Measurements from ENCODE around the gene PGM1. TPM values are rescaled to one million over a fixed set of nuclear protein-coding genes. Genes with fewer than 3 reads are reported as not detected.
A peak's percentile ranks its signal among the peaks of the same experiment; 100 is the strongest.

PGM1 gene
- polyA plus RNA-seq, 1 of the 3 experiments (the other 2 are of a cell fraction): 20.7 TPM

DNA sequence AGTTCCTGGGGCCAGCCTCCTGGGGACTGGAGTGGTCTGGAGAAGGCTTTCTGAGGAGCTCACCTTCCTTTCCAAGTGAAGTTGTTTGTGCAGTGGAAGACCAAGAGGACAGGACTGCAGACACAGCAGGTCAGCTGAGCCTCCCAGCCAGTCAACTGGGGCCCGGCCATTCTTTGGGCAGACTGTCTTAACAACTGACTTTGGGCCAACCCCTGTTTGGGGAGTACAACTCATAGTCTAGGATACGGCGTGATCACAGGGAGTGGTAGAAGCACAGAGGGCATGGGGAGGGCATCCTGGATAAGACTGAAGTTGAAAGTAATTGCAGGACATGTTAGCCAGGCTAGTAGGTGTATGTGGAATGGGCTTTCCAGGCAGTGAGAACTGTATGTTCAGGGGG lies 50.3 kb downstream of the PGM1 start:
- H4K20me1 ChIP-seq (ENCODE audit: insufficient read depth): no peaks in the 10 kb centered on the region
- no peaks in the 10 kb centered on the region for H3F3A ChIP-seq (replicated peaks; ENCODE audit: insufficient read depth)
- H3K9ac ChIP-seq: no peak overlapping the region
- no peaks in the 10 kb centered on the region for H3K27me3 ChIP-seq (ENCODE audit: insufficient read depth)
- WGBS (ENCODE audit: low lambda C conversion rate): 96% methylated on average over 2 of the region's 3 CpGs
- ChIA-PET CTCF (interaction anchor here (1.1 kb wide), 1 partner anchor 68 kb away, joined by 4 read pairs; no protein-coding TSS in a partner anchor), POLR2A (no interaction called here)
- H3K79me2 ChIP-seq (ENCODE audit: insufficient read depth): no peaks in the 10 kb centered on the region
- H3K36me3 ChIP-seq (replicated peaks in 1 of 2; ENCODE audit: control insufficient read depth in 1 of 2, insufficient read depth in 2 of 2, low read length in 1 of 2): peaks cover 3 to 41% of the 10 kb centered on the region in 2 experiments
- H3K9me3 ChIP-seq: no peaks in the 10 kb centered on the region
- H3K4me1 ChIP-seq (ENCODE audit: control insufficient read depth in 1 of 2, insufficient read depth in 2 of 2, low read depth in 1 of 2, low read length in 1 of 2): peaks cover 0 to 10% of the 10 kb centered on the region in 2 experiments; a peak in 1 of 4 replicates
- no peak overlapping the region for H3K4me2 ChIP-seq
- DNase-seq: no peak
- no peak overlapping the region for H3K4me3 ChIP-seq (ENCODE audit: low read depth in 2 of 2, low read length in 1 of 2)
- H3K9me2 ChIP-seq: no peaks in the 10 kb centered on the region
- no peak overlapping the region for H2AFZ ChIP-seq (ENCODE audit: low read depth)
- no peak for TF ChIP-seq SIN3A (IDR thresholded peaks at IDR 0.05; ENCODE audit: borderline replicate concordance, low read depth, low read length)
- TF ChIP-seq MEF2A (IDR thresholded peaks at IDR 0.05; ENCODE audit: borderline replicate concordance, low read depth): no peak
- TF ChIP-seq RXRA (IDR thresholded peaks at IDR 0.05; ENCODE audit: borderline replicate concordance, low read depth): no peak
- TF ChIP-seq, protein P1, sequence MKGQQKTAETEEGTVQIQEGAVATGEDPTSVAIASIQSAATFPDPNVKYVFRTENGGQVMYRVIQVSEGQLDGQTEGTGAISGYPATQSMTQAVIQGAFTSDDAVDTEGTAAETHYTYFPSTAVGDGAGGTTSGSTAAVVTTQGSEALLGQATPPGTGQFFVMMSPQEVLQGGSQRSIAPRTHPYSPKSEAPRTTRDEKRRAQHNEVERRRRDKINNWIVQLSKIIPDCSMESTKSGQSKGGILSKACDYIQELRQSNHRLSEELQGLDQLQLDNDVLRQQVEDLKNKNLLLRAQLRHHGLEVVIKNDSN (IDR thresholded peaks at IDR 0.05; ENCODE audit: borderline replicate concordance, low read depth): no peak
- TF ChIP-seq ELF1 (IDR thresholded peaks at IDR 0.05): no peak
- no peak overlapping the region for H3K27ac ChIP-seq (ENCODE audit: low read depth in 2 of 2, low read length in 1 of 2)

DNA sequence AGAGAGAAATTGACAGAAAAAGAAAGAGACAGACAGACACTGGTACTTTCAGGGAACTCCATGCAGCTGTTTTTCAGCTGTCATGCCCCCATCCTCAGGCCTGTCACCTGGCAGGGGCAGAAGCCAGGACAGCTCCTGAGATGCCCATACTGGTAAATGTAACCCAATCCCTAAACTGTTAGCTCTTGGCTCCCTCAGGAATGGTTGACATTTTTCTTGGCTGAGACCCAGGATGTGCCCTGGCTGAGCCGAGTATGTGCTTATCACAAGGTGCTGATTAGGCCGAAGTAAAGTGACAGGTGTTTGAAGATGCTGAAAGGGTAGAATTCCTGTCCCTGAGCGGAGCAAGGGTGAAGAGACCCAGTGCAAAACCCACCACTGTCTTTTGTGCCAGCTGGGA lies 50.7 kb downstream of the PGM1 start:
- 81% methylated on average over 3 of the region's 3 CpGs for WGBS (ENCODE audit: low lambda C conversion rate)
- Histone ChIP-seq H3K9ac (no peak overlapping the region), H3K9me2 (no peaks in the 10 kb centered on the region), H3K79me2 (ENCODE audit: insufficient read depth) (no peaks in the 10 kb centered on the region), H3F3A (replicated peaks; ENCODE audit: insufficient read depth) (no peaks in the 10 kb centered on the region), H2AFZ (ENCODE audit: low read depth) (no peak overlapping the region), H3K27me3 (ENCODE audit: insufficient read depth) (no peaks in the 10 kb centered on the region), H3K9me3 (no peaks in the 10 kb centered on the region), H3K4me3 (ENCODE audit: low read depth in 2 of 2, low read length in 1 of 2) (no peak overlapping the region), H3K27ac (ENCODE audit: low read depth in 2 of 2, low read length in 1 of 2) (no peak overlapping the region), H3K4me2 (no peak overlapping the region), H4K20me1 (ENCODE audit: insufficient read depth) (no peaks in the 10 kb centered on the region), H3K36me3 (replicated peaks in 1 of 2; ENCODE audit: control insufficient read depth in 1 of 2, insufficient read depth in 2 of 2, low read length in 1 of 2) (peaks cover 5 to 41% of the 10 kb centered on the region in 2 experiments), H3K4me1 (ENCODE audit: control insufficient read depth in 1 of 2, insufficient read depth in 2 of 2, low read depth in 1 of 2, low read length in 1 of 2) (peaks cover 0 to 10% of the 10 kb centered on the region in 2 experiments; a peak in 1 of 4 replicates)
- DNase-seq: no peak
- ChIA-PET POLR2A (no interaction called here), CTCF (interaction anchor here (1.1 kb wide), 1 partner anchor 68 kb away, joined by 4 read pairs; no protein-coding TSS in a partner anchor)
- TF ChIP-seq YY1 (IDR thresholded peaks at IDR 0.05; ENCODE audit: low read depth) (no peak), NFIC (IDR thresholded peaks at IDR 0.05; ENCODE audit: borderline replicate concordance) (peak; percentile 34; the same call in 1 of the 2 replicates)

DNA sequence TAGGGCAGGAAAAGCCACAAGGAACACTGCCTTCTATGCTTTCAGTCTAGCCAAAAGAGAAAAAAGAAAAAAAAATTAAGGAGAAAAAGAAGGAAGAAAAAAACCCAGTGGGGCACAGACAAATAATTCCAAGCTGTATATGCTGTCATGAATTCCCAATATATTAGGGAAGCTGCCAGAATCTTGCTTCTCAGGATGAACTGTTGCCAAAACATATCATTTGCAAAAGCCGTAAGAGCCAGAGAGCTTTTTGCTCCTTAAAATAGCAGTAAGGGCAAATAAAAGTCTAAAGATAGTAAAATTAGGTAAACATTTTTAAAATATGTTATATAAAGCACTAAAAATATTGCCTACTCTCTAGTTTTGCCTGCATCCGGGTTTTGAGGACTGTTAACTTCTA lies 52.1 kb downstream of the PGM1 start:
- Histone ChIP-seq H3K36me3 (replicated peaks in 1 of 2; ENCODE audit: control insufficient read depth in 1 of 2, insufficient read depth in 2 of 2, low read length in 1 of 2) (peaks cover 13 to 36% of the 10 kb centered on the region in 2 experiments), H2AFZ (ENCODE audit: low read depth) (no peak overlapping the region), H3K4me2 (no peak overlapping the region), H3K9ac (no peak overlapping the region), H3F3A (replicated peaks; ENCODE audit: insufficient read depth) (peaks cover 4% of the 10 kb centered on the region), H3K27me3 (ENCODE audit: insufficient read depth) (no peaks in the 10 kb centered on the region), H3K9me2 (no peaks in the 10 kb centered on the region), H3K27ac (ENCODE audit: low read depth in 2 of 2, low read length in 1 of 2) (no peak overlapping the region), H4K20me1 (ENCODE audit: insufficient read depth) (no peaks in the 10 kb centered on the region), H3K9me3 (no peaks in the 10 kb centered on the region), H3K79me2 (ENCODE audit: insufficient read depth) (no peaks in the 10 kb centered on the region), H3K4me3 (ENCODE audit: low read depth in 2 of 2, low read length in 1 of 2) (no peak overlapping the region), H3K4me1 (ENCODE audit: control insufficient read depth in 1 of 2, insufficient read depth in 2 of 2, low read depth in 1 of 2, low read length in 1 of 2) (peaks cover 4 to 10% of the 10 kb centered on the region in 2 experiments; a peak in 2 of 4 replicates)
- DNase-seq: no peak
- ChIA-PET CTCF (interaction anchor here (1.3 kb wide), 1 partner anchor 16 kb away, joined by 3 read pairs; no protein-coding TSS in a partner anchor), POLR2A (no interaction called here)
- WGBS (ENCODE audit: low lambda C conversion rate): 92% methylated on average over 2 of the region's 2 CpGs
- TF ChIP-seq TAF1 (IDR thresholded peaks at IDR 0.05; ENCODE audit: borderline replicate concordance, low read depth, low read length) (no peak), RCOR1 (IDR thresholded peaks at IDR 0.05; ENCODE audit: low read length) (no peak), TCF12 (IDR thresholded peaks at IDR 0.05) (no peak), NRF1 (IDR thresholded peaks at IDR 0.05; ENCODE audit: low read depth, low read length) (no peak), GABPA (IDR thresholded peaks at IDR 0.05; ENCODE audit: low read depth) (no peak), CHD2 (IDR thresholded peaks at IDR 0.05; ENCODE audit: low read length, partially characterized antibody) (no peak), MEF2A (IDR thresholded peaks at IDR 0.05; ENCODE audit: borderline replicate concordance, low read depth) (no peak), ELF1 (IDR thresholded peaks at IDR 0.05) (no peak), FOXJ3 (CRISPR knock-in tag; IDR thresholded peaks at IDR 0.05) (no peak)
- TF ChIP-seq, protein P2, sequence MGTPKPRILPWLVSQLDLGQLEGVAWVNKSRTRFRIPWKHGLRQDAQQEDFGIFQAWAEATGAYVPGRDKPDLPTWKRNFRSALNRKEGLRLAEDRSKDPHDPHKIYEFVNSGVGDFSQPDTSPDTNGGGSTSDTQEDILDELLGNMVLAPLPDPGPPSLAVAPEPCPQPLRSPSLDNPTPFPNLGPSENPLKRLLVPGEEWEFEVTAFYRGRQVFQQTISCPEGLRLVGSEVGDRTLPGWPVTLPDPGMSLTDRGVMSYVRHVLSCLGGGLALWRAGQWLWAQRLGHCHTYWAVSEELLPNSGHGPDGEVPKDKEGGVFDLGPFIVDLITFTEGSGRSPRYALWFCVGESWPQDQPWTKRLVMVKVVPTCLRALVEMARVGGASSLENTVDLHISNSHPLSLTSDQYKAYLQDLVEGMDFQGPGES (IDR thresholded peaks at IDR 0.05; ENCODE audit: low read depth, low read length): no peak
- TF ChIP-seq, protein P3, sequence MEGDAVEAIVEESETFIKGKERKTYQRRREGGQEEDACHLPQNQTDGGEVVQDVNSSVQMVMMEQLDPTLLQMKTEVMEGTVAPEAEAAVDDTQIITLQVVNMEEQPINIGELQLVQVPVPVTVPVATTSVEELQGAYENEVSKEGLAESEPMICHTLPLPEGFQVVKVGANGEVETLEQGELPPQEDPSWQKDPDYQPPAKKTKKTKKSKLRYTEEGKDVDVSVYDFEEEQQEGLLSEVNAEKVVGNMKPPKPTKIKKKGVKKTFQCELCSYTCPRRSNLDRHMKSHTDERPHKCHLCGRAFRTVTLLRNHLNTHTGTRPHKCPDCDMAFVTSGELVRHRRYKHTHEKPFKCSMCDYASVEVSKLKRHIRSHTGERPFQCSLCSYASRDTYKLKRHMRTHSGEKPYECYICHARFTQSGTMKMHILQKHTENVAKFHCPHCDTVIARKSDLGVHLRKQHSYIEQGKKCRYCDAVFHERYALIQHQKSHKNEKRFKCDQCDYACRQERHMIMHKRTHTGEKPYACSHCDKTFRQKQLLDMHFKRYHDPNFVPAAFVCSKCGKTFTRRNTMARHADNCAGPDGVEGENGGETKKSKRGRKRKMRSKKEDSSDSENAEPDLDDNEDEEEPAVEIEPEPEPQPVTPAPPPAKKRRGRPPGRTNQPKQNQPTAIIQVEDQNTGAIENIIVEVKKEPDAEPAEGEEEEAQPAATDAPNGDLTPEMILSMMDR (IDR thresholded peaks at IDR 0.05): no peak
- TF ChIP-seq, protein P4, sequence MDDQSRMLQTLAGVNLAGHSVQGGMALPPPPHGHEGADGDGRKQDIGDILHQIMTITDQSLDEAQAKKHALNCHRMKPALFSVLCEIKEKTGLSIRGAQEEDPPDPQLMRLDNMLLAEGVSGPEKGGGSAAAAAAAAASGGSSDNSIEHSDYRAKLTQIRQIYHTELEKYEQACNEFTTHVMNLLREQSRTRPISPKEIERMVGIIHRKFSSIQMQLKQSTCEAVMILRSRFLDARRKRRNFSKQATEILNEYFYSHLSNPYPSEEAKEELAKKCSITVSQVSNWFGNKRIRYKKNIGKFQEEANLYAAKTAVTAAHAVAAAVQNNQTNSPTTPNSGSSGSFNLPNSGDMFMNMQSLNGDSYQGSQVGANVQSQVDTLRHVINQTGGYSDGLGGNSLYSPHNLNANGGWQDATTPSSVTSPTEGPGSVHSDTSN (IDR thresholded peaks at IDR 0.05): no peak
- TF ChIP-seq, protein P1 (IDR thresholded peaks at IDR 0.05; ENCODE audit: borderline replicate concordance, low read depth): no peak
